Mammary epithelial cell (primary cell): ENCODE results near the gene BAX.

ENCODE experiments used
- EZH2 ChIP-seq: IDR thresholded peaks from 2 replicates; pipeline ENCODE4 v1.6.1; 2012; ENCODE audit warnings: low read length, inconsistent platforms, borderline replicate concordance
- TF ChIP-seq, protein P1 (sequence below), 2 donors: IDR thresholded peaks in 1 of 2; conservative IDR thresholded peaks in 1 of 2; 2 replicates each; pipeline ENCODE4 v1.5.1; 2011 to 2012; ENCODE audit warnings: inconsistent platforms in 2 of 2, low read length in 2 of 2, mild to moderate bottlenecking in 2 of 2, control low read depth in 1 of 2, low read depth in 1 of 2; ENCODE audit not compliant: insufficient read depth in 1 of 2; ENCODE audit errors: extremely low read depth in 1 of 2

DNA sequence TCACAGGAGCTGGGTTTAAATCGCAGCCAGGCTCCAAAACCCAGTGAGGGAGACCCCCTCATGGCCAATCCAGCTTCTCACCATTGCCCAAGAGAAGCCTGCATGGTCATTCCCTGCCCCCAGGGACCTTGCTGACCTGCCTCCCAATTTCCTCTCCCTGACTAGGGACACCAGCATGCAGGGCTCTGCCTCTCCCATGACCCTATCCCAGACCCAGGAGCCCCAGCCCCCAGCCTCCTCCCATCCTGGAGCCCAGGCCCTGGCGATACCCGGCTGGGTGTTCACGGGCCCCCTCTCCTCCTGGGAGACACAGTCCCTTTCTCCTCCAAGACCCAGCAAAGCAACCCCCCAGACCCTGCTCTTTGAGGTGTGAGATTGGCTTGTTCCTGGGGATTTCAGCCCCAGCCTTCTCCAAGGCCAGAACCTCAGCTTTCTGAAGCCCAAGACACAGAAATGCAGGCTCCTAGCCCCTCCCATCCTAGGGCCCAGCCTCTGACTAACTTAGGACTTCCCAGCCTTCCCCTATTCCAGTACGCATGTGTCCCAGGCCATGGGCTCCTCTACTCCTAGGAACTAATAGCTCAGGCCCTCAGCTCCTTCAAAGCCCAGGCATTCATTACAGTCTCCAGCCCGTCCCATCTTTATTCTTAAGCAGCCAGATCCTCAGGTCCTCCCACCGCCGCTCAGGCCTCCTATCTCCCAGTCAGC is 37.4 kb downstream of the BAX start:
- TF ChIP-seq, protein P1, sequence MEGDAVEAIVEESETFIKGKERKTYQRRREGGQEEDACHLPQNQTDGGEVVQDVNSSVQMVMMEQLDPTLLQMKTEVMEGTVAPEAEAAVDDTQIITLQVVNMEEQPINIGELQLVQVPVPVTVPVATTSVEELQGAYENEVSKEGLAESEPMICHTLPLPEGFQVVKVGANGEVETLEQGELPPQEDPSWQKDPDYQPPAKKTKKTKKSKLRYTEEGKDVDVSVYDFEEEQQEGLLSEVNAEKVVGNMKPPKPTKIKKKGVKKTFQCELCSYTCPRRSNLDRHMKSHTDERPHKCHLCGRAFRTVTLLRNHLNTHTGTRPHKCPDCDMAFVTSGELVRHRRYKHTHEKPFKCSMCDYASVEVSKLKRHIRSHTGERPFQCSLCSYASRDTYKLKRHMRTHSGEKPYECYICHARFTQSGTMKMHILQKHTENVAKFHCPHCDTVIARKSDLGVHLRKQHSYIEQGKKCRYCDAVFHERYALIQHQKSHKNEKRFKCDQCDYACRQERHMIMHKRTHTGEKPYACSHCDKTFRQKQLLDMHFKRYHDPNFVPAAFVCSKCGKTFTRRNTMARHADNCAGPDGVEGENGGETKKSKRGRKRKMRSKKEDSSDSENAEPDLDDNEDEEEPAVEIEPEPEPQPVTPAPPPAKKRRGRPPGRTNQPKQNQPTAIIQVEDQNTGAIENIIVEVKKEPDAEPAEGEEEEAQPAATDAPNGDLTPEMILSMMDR (conservative IDR thresholded peaks at IDR 0.05 in 1 of 2, IDR thresholded peaks at IDR 0.05 in 1 of 2; ENCODE audit: extremely low read depth in 1 of 2, insufficient read depth in 1 of 2, low read depth in 1 of 2, low read length in 2 of 2) = no peak
- TF ChIP-seq EZH2 = no peak
